Tibial artery (tissue), 4 donors: ENCODE measurements around the gene LMOD1.

Experiments
- DNase-seq, 2 donors: peaks; one replicate each; pipeline ENCODE4 v3.0.0-alpha.2; 2019
- H3K27ac ChIP-seq, 2 donors: fragments of 200-600 bp; sonication (generic) in 1 of 2; 1 replicate in 1 of 2; 2 replicates in 1 of 2; pipeline ENCODE4 v1.5.1; 2018 to 2019; ENCODE audit warnings: mild to moderate bottlenecking in 1 of 2
- H3K27me3 ChIP-seq, 2 donors: fragments of 200-600 bp; sonication (generic) in 1 of 2; one replicate each; pipeline versions ENCODE4 v1.5.1 to v1.6.0; 2016 to 2019
- H3K36me3 ChIP-seq, 3 donors: fragments of 200-600 bp; sonication (generic) in 2 of 3; one replicate each; pipeline ENCODE4 v1.5.1; 2016 to 2019; ENCODE audit warnings: mild to moderate bottlenecking in 2 of 3
- H3K4me1 ChIP-seq, 4 donors: fragments of 200-600 bp; sonication (generic) in 2 of 4; 1 replicate in 3 of 4; 2 replicates in 1 of 4; pipeline ENCODE4 v1.5.1; 2016 to 2019
- H3K4me3 ChIP-seq, 2 donors: fragments of 200-600 bp; sonication (generic) in 1 of 2; 1 replicate in 1 of 2; 2 replicates in 1 of 2; pipeline ENCODE4 v1.5.1; 2018 to 2019; ENCODE audit warnings: mild to moderate bottlenecking in 2 of 2
- H3K9me3 ChIP-seq, 3 donors: fragments of 200-600 bp; sonication (generic) in 1 of 3; one replicate each; pipeline ENCODE4 v1.5.1; 2016 to 2019
- intact Hi-C: fragments of 100-400 bp; cut with DNase I; formaldehyde crosslinking; loops from one replicate; pipeline ENCODE4 v1.15.0; 2023; ENCODE audit warnings: low total_unique reads
- TF ChIP-seq, protein P1 (sequence below), 2 experiments: fragments of 200-600 bp in 1 of 2; fragments of 450-650 bp in 1 of 2; IDR thresholded peaks; one replicate each; pipeline ENCODE4 v1.5.1; 2017 to 2019; ENCODE audit warnings: antibody characterized with exemption in 2 of 2, mild to moderate bottlenecking in 1 of 2, moderate library complexity in 1 of 2

Gene LMOD1

DNA sequence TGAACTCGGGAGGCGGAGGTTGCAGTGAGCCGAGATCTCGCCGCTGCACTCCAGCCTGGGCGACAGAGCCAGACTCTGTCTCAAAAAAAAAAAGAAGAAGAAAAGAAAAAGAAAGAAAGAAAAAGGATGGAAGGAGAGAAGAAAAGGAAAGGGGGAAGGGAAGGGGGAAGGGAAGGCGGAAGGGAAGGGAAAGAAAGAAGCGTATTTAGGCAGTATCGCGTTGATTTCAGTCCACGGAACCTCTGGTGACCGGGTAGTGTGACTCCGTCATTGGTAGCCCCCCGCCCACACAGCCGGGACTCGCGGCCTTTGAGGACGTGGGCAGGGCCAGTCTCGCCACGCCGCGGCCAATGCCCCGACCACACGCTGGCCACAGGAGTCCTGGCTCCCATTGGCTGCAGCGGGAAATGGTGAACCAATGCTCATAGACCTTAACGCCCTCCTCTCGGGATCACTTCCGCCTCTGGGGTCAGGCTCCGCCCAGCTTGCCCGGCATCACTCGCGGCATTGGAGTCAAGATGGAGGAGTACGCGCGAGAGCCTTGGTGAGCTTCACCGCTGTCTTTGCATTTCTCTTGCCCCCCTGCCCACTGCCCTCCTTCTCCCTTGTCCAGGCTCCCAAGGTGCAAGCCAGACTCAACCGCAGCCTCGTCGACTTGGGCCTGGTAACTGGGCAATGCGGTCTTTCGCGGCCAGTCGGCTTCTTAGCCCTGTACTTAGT lies 8.8 kb upstream of the LMOD1 start, which contains the start of gene TIMM17A:
Gene TIMM17A (plus strand): TSS at position 495 of the 720 bp plus-strand sequence. CDS start 24 bp downstream, at position 519.
- no peaks in the 10 kb centered on the region for H3K27me3 ChIP-seq
- TF ChIP-seq, protein P1, sequence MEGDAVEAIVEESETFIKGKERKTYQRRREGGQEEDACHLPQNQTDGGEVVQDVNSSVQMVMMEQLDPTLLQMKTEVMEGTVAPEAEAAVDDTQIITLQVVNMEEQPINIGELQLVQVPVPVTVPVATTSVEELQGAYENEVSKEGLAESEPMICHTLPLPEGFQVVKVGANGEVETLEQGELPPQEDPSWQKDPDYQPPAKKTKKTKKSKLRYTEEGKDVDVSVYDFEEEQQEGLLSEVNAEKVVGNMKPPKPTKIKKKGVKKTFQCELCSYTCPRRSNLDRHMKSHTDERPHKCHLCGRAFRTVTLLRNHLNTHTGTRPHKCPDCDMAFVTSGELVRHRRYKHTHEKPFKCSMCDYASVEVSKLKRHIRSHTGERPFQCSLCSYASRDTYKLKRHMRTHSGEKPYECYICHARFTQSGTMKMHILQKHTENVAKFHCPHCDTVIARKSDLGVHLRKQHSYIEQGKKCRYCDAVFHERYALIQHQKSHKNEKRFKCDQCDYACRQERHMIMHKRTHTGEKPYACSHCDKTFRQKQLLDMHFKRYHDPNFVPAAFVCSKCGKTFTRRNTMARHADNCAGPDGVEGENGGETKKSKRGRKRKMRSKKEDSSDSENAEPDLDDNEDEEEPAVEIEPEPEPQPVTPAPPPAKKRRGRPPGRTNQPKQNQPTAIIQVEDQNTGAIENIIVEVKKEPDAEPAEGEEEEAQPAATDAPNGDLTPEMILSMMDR (IDR thresholded peaks at IDR 0.05): no peak
- peaks cover 0 to 34% (median 14%) of the 10 kb centered on the region in 4 donors for H3K4me1 ChIP-seq
- intact Hi-C loops: no loop called here
- H3K4me3 ChIP-seq: peak within 1 kb of the TSS; percentile 69 to 76
- peak; percentile 98 for DNase-seq
- peak within 1 kb of the TSS; percentile 86 to 91 for H3K27ac ChIP-seq
- H3K36me3 ChIP-seq: peaks cover 14 to 24% (median 19%) of the 10 kb centered on the region in 3 donors
- H3K9me3 ChIP-seq: no peaks in the 10 kb centered on the region

DNA sequence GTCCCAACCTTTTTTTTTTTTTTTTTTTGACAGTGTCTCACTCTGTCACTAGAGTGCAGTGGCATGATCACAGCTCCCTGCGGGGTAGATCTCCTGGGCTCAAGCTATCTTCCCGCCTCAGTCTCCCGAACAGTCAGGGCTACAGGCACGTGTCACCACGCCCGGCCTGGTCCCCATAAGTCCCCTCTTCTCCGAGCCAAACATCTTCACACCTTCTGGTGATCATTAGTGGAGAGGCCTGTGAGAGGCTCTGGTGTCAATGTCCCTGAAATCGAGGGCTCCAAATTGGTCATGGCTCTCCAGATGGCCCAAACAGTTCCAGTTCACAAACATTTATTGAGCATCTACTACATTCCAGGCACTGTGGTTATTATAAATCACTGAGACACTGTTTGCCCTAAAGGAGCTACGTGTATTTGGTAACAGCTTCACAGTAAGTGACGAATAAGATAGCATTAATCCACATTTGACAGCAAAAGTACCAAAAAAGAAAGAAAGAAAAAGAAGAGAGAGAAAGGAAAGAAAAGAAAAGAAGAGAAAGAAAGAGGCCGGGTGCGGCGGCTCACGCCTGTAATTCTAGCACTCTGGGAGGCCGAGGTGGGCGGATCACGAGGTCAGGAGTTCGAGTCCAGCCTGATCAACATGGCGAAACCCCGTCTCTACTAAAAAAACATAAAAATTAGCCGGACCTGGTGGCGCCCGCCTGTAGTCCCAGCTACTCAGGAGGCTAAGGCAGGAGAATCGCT lies 8.1 kb upstream of the LMOD1 start:
- no peaks in the 10 kb centered on the region for H3K27me3 ChIP-seq
- peak overlapping the region; percentile 86 to 91 for H3K27ac ChIP-seq
- peak overlapping the region; percentile 69 to 76 for H3K4me3 ChIP-seq
- peaks cover 14 to 19% (median 18%) of the 10 kb centered on the region in 3 donors for H3K36me3 ChIP-seq
- H3K9me3 ChIP-seq: no peaks in the 10 kb centered on the region
- peaks cover 0 to 41% (median 20%) of the 10 kb centered on the region in 4 donors for H3K4me1 ChIP-seq
- intact Hi-C loops: no loop called here
- TF ChIP-seq, protein P1 (IDR thresholded peaks at IDR 0.05): no peak
- no peak for DNase-seq

DNA sequence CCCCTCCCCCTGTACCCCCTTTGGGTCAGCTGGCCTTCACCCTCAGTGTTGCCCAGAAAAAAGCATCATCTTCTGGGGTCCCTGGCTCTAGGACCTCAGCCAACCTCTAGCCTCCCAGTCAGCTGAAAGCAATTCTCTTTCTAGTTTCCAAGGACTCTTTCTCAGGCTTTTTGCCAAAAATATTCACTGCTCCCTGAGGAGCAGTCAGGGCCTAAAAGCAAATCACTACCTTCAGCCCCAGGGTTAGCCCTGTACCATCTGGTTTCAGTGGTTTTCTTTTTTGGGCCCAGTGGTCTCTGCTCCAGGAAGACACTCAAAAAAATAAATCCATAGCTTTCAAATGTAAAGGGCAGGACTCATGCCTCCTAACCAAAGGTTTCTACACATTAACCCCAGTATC lies 3.1 kb upstream of the LMOD1 start:
- no peaks in the 10 kb centered on the region for H3K9me3 ChIP-seq
- no peak for DNase-seq
- TF ChIP-seq, protein P1 (IDR thresholded peaks at IDR 0.05): no peak
- intact Hi-C loops: no loop called here
- peaks cover 0 to 46% (median 19%) of the 10 kb centered on the region in 4 donors for H3K4me1 ChIP-seq
- no peaks in the 10 kb centered on the region for H3K27me3 ChIP-seq
- H3K4me3 ChIP-seq: no peak overlapping the region
- H3K36me3 ChIP-seq: peaks cover 5 to 6% (median 5%) of the 10 kb centered on the region in 3 donors
- H3K27ac ChIP-seq: peak overlapping the region; percentile 78 to 95

DNA sequence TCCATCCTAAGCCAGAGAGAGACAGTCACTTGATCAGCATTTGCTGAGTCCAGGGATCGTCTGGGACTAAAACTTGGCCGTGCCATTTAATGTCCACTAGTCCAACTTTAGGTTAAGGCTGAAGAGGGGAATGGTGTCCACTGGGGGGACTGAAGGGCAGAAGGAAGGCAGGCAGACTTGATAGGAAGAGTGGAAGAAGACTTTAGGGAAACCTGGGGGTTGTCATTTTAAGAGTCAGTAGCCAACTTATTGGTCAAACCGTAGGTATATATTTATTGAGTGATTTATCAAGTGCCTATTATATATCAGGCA lies 1.3 kb upstream of the LMOD1 start:
- intact Hi-C loops: no loop called here
- Histone ChIP-seq H3K36me3 (peaks cover 21 to 24% (median 22%) of the 10 kb centered on the region in 3 donors), H3K27ac (peak overlapping the region; percentile 95 to 97), H3K4me3 (peak overlapping the region; percentile 83 to 92), H3K4me1 (peaks cover 0 to 38% (median 17%) of the 10 kb centered on the region in 4 donors), H3K27me3 (no peaks in the 10 kb centered on the region), H3K9me3 (no peaks in the 10 kb centered on the region)
- TF ChIP-seq, protein P1 (IDR thresholded peaks at IDR 0.05): peak in 1 of 2 experiments; percentile 14
- no peak for DNase-seq

GRCh38 chr1:201945863-201946223 lies 505 bp downstream of the LMOD1 start:
- H3K27me3 ChIP-seq: no peaks in the 10 kb centered on the region
- H3K27ac ChIP-seq: peak overlapping the region; percentile 95 to 97
- intact Hi-C loops: no loop called here
- H3K4me1 ChIP-seq: peaks cover 0 to 45% (median 21%) of the 10 kb centered on the region in 4 donors
- H3K4me3 ChIP-seq: peak overlapping the region; percentile 83 to 92
- TF ChIP-seq, protein P1 (IDR thresholded peaks at IDR 0.05): no peak
- no peak for DNase-seq
- peaks cover 34 to 41% (median 37%) of the 10 kb centered on the region in 3 donors for H3K36me3 ChIP-seq
- H3K9me3 ChIP-seq: no peaks in the 10 kb centered on the region
